Osteoblast (primary cell): ENCODE results near the gene LHX3. TPM values are rescaled to one million over a fixed set of nuclear protein-coding genes. Genes with fewer than 3 reads are reported as not detected.

Experiments
- DNase-seq: peaks from one replicate; pipeline ENCODE4 v3.0.0; 2011; ENCODE audit warnings: low spot score, mixed read lengths; ENCODE audit not compliant: insufficient read length; ENCODE audit errors: missing footprints
- H2AFZ ChIP-seq: 2 replicates; pipeline ENCODE4 v1.6.0; 2011; ENCODE audit warnings: mild to moderate bottlenecking, low read length
- H3K27ac ChIP-seq: 2 replicates; pipeline ENCODE4 v1.5.1; 2011; ENCODE audit warnings: mild to moderate bottlenecking, low read depth, low read length, moderate library complexity
- H3K27me3 ChIP-seq: 2 replicates; pipeline ENCODE4 v1.6.0; 2012; ENCODE audit warnings: mild to moderate bottlenecking, control low read depth, inconsistent platforms, low read length, moderate library complexity; ENCODE audit not compliant: insufficient read depth
- H3K36me3 ChIP-seq: 2 replicates; pipeline ENCODE4 v1.5.1; 2011; ENCODE audit warnings: mild to moderate bottlenecking, low read length, control low read depth, moderate library complexity; ENCODE audit not compliant: insufficient read depth
- H3K4me1 ChIP-seq: 2 replicates; pipeline ENCODE4 v1.5.1; 2011; ENCODE audit warnings: mild to moderate bottlenecking, low read length, control low read depth, moderate library complexity; ENCODE audit not compliant: insufficient read depth
- H3K4me2 ChIP-seq: 2 replicates; pipeline ENCODE4 v1.6.0; 2011; ENCODE audit warnings: mild to moderate bottlenecking, low read length; ENCODE audit not compliant: insufficient read depth
- H3K4me3 ChIP-seq: fragments of 200-600 bp; sonication (generic); 3 replicates; pipeline ENCODE4 v1.5.1; 2012; ENCODE audit warnings: mild to moderate bottlenecking, low read length, inconsistent platforms; ENCODE audit not compliant: insufficient read depth
- H3K79me2 ChIP-seq: 2 replicates; pipeline ENCODE4 v1.6.0; 2012; ENCODE audit warnings: mild to moderate bottlenecking, low read length, control low read depth, inconsistent platforms; ENCODE audit not compliant: insufficient read depth
- H3K9me3 ChIP-seq: 2 replicates; pipeline ENCODE4 v1.5.1; 2011; ENCODE audit warnings: low read depth, low read length, control low read depth
- H4K20me1 ChIP-seq: 2 replicates; pipeline ENCODE4 v1.6.0; 2012; ENCODE audit warnings: mild to moderate bottlenecking, low read length, control low read depth; ENCODE audit not compliant: insufficient read depth
- total RNA-seq: library from RNA; depleted of rRNA; stranded (reverse); fragments of >200 nt; gene quantifications from 2 replicates; pipeline ENCODE4 v1.2.3, GENCODE V29; 2012
- TF ChIP-seq, protein P1 (sequence below): IDR thresholded peaks from 2 replicates; pipeline ENCODE4 v1.5.1; 2011; ENCODE audit warnings: mild to moderate bottlenecking, low read depth, low read length, moderate library complexity; ENCODE audit errors: extremely low read depth

The LHX3 gene
- total RNA-seq, 1 donor = not detected

DNA sequence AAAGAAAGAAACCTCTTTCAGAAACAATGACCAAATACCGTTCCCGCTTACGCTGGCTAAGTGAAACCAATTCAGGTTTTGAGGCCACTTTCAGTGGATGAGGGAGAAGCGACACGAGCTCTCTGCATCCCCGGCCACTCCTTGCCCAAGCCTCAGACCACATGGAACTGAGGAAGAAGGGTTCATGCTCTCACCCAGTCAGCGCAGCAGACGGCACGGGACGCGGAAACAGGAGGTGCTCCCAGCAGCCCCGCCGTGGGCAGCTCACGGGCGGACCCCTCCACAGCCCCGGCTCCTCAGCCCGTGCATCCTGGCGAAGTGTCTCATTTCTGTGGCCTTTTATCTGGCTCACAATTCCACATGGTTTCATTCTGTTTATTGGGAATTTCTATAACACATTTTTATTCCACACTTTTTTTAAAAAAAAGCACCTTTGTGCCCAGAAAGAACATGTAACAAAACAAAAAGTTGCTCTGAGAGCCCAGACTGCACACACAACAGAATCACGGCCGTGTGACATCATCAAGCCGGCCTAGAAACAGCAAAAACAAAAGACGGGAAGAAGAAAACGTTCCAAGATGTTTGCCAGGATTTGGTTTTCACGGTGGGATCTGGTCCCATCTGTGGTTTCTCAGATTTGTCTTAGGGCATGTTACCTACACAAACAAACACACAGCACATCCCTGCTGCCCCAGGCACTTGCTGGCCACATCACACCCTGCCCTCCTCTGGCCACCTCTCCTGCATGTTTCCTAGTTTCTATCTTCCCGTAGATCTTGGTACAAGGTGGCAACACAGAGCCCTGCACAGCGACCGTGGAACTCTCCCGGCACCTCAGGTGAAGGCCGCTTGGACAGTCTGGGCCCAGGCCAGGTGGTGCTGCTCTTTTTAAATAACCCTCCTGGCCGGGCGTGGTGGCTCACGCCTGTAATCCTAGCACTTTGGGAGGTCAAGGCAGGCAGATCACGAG, 24.5 kb upstream of the LHX3 start:
- Histone ChIP-seq H3K4me3 (no peak overlapping the region), H3K9me3 (no peaks in the 10 kb centered on the region), H3K27ac (no peak overlapping the region), H3K4me1 (peaks cover 14% of the 10 kb centered on the region), H2AFZ (no peak overlapping the region), H4K20me1 (peaks cover 26% of the 10 kb centered on the region), H3K36me3 (peaks cover 4% of the 10 kb centered on the region), H3K79me2 (peaks cover 14% of the 10 kb centered on the region), H3K4me2 (peak overlapping the region; percentile 51), H3K27me3 (no peaks in the 10 kb centered on the region)
- TF ChIP-seq, protein P1, sequence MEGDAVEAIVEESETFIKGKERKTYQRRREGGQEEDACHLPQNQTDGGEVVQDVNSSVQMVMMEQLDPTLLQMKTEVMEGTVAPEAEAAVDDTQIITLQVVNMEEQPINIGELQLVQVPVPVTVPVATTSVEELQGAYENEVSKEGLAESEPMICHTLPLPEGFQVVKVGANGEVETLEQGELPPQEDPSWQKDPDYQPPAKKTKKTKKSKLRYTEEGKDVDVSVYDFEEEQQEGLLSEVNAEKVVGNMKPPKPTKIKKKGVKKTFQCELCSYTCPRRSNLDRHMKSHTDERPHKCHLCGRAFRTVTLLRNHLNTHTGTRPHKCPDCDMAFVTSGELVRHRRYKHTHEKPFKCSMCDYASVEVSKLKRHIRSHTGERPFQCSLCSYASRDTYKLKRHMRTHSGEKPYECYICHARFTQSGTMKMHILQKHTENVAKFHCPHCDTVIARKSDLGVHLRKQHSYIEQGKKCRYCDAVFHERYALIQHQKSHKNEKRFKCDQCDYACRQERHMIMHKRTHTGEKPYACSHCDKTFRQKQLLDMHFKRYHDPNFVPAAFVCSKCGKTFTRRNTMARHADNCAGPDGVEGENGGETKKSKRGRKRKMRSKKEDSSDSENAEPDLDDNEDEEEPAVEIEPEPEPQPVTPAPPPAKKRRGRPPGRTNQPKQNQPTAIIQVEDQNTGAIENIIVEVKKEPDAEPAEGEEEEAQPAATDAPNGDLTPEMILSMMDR = no peak
- peak; percentile 90 for DNase-seq

GRCh38 chr9:136228107-136228875, 23.4 kb upstream of the LHX3 start:
- Histone ChIP-seq H2AFZ (peak overlapping the region; percentile 30), H3K9me3 (no peaks in the 10 kb centered on the region), H3K4me3 (peak overlapping the region; percentile 29), H3K27ac (peak overlapping the region; percentile 40), H3K27me3 (no peaks in the 10 kb centered on the region), H4K20me1 (peaks cover 28% of the 10 kb centered on the region), H3K79me2 (peaks cover 14% of the 10 kb centered on the region), H3K36me3 (peaks cover 7% of the 10 kb centered on the region), H3K4me1 (peaks cover 14% of the 10 kb centered on the region), H3K4me2 (peak overlapping the region; percentile 51)
- TF ChIP-seq, protein P1 = no peak
- peak; percentile 98 for DNase-seq

- no peaks in the 10 kb centered on the region for H3K9me3 ChIP-seq
- peaks cover 24% of the 10 kb centered on the region for H4K20me1 ChIP-seq
- no peak overlapping the region for H3K4me3 ChIP-seq
- peaks cover 12% of the 10 kb centered on the region for H3K79me2 ChIP-seq
- no peak for DNase-seq
- no peak overlapping the region for H3K27ac ChIP-seq
- H2AFZ ChIP-seq = no peak overlapping the region
- no peak overlapping the region for H3K4me2 ChIP-seq
- H3K4me1 ChIP-seq = peaks cover 14% of the 10 kb centered on the region
- H3K27me3 ChIP-seq = no peaks in the 10 kb centered on the region
- H3K36me3 ChIP-seq = peaks cover 10% of the 10 kb centered on the region
- TF ChIP-seq, protein P1 = no peak
Measured at GRCh38 chr9:136226680-136227407, 21.9 kb upstream of the LHX3 start.
